H9 (cell line): ENCODE data around the gene NUDT4. TPM values are rescaled to one million over a fixed set of nuclear protein-coding genes. Genes with fewer than 3 reads are reported as not detected.

Source experiments
- DNase-seq: peaks from one replicate; pipeline ENCODE4 v3.0.0-alpha.2; 2017
- H2AFZ ChIP-seq: one replicate; pipeline ENCODE4 v1.6.1; 2013; ENCODE audit warnings: mild to moderate bottlenecking, low read length, control low read depth, moderate library complexity
- H2AK5ac ChIP-seq: 2 replicates; pipeline ENCODE4 v1.6.1; 2013; ENCODE audit warnings: low read length, control low read depth, mixed read lengths; ENCODE audit not compliant: insufficient read length
- H2BK120ac ChIP-seq: one replicate; pipeline ENCODE4 v1.6.1; 2013; ENCODE audit warnings: low read depth, mild to moderate bottlenecking, low read length, control low read depth, inconsistent platforms; ENCODE audit not compliant: poor library complexity, severe bottlenecking
- H2BK12ac ChIP-seq: 2 replicates; pipeline ENCODE4 v1.6.1; 2013; ENCODE audit warnings: low read length, control low read depth, mixed read lengths, low read depth; ENCODE audit not compliant: insufficient read length
- H2BK15ac ChIP-seq: 2 replicates; pipeline ENCODE4 v1.6.1; 2013; ENCODE audit warnings: low read depth, low read length, control low read depth
- H2BK20ac ChIP-seq: one replicate; pipeline ENCODE4 v1.6.1; 2013; ENCODE audit warnings: low read depth, mild to moderate bottlenecking, low read length, control low read depth, inconsistent platforms; ENCODE audit not compliant: poor library complexity, severe bottlenecking
- H2BK5ac ChIP-seq: 2 replicates; pipeline ENCODE4 v1.6.1; 2013; ENCODE audit warnings: low read length, control low read depth, mixed read lengths; ENCODE audit not compliant: insufficient read length
- H3K14ac ChIP-seq: 2 replicates; pipeline ENCODE4 v1.6.1; 2013; ENCODE audit warnings: low read length, control low read depth; ENCODE audit not compliant: insufficient read depth
- H3K18ac ChIP-seq: 2 replicates; pipeline ENCODE4 v1.6.1; 2013; ENCODE audit warnings: low read depth, mild to moderate bottlenecking, mixed read lengths, low read length, control low read depth; ENCODE audit not compliant: insufficient read length
- H3K23ac ChIP-seq: 2 replicates; pipeline ENCODE4 v1.6.1; 2013; ENCODE audit warnings: low read length, control low read depth, mixed read lengths, low read depth; ENCODE audit not compliant: insufficient read length
- H3K23me2 ChIP-seq: 2 replicates; pipeline ENCODE4 v1.6.1; 2013; ENCODE audit warnings: low read depth, mild to moderate bottlenecking, mixed read lengths, low read length, control low read depth; ENCODE audit not compliant: insufficient read length, poor library complexity, severe bottlenecking
- H3K27ac ChIP-seq: 2 replicates; pipeline ENCODE4 v1.5.1; 2013; ENCODE audit warnings: low read length, control low read depth, mixed read lengths, low read depth; ENCODE audit not compliant: insufficient read length
- H3K27me3 ChIP-seq: 2 replicates; pipeline ENCODE4 v1.6.1; 2013; ENCODE audit warnings: low read length, control low read depth, inconsistent platforms; ENCODE audit not compliant: insufficient read depth
- H3K4ac ChIP-seq: 2 replicates; pipeline ENCODE4 v1.6.1; 2013; ENCODE audit warnings: low read depth, mild to moderate bottlenecking, control low read depth, inconsistent platforms, low read length, moderate library complexity
- H3K4me1 ChIP-seq: 2 replicates; pipeline ENCODE4 v1.6.1; 2013; ENCODE audit warnings: low read length, control low read depth, inconsistent platforms; ENCODE audit not compliant: insufficient read depth
- H3K4me2 ChIP-seq: 2 replicates; pipeline ENCODE4 v1.6.1; 2013; ENCODE audit warnings: low read length, control low read depth, mixed read lengths; ENCODE audit not compliant: insufficient read length, insufficient read depth
- H3K56ac ChIP-seq: 2 replicates; pipeline ENCODE4 v1.6.1; 2013; ENCODE audit warnings: low read depth, mild to moderate bottlenecking, mixed read lengths, low read length, control low read depth; ENCODE audit not compliant: insufficient read length
- H3K79me1 ChIP-seq: 2 replicates; pipeline ENCODE4 v1.6.1; 2013; ENCODE audit warnings: low read depth, mild to moderate bottlenecking, moderate library complexity, low read length, control low read depth, inconsistent platforms; ENCODE audit not compliant: insufficient read depth, poor library complexity, severe bottlenecking
- H3K79me2 ChIP-seq: 2 replicates; pipeline ENCODE4 v1.6.1; 2013; ENCODE audit warnings: low read length, control low read depth, inconsistent platforms; ENCODE audit not compliant: insufficient read depth
- H3K9ac ChIP-seq: 2 replicates; pipeline ENCODE4 v1.6.1; 2013; ENCODE audit warnings: low read length, control low read depth, mixed read lengths; ENCODE audit not compliant: insufficient read length; ENCODE audit errors: extremely low read depth
- H3K9me3 ChIP-seq: one replicate; pipeline ENCODE4 v1.6.1; 2013; ENCODE audit warnings: low read depth, low read length, inconsistent platforms; ENCODE audit not compliant: control insufficient read depth
- H3T11ph ChIP-seq: one replicate; pipeline ENCODE4 v1.6.1; 2013; ENCODE audit warnings: mild to moderate bottlenecking, low read length, control low read depth, inconsistent platforms
- H4K20me1 ChIP-seq: one replicate; pipeline ENCODE4 v1.6.1; 2013; ENCODE audit not compliant: control insufficient read depth, insufficient read length, insufficient read depth
- H4K5ac ChIP-seq: 2 replicates; pipeline ENCODE4 v1.6.1; 2013; ENCODE audit warnings: low read depth, mild to moderate bottlenecking, mixed read lengths, low read length, control low read depth; ENCODE audit not compliant: insufficient read length
- H4K8ac ChIP-seq: replicated peaks from 2 replicates; pipeline ENCODE4 v1.6.1; 2013; ENCODE audit warnings: low read length, control low read depth, mixed read lengths, low read depth; ENCODE audit not compliant: insufficient read length
- H4K91ac ChIP-seq: 2 replicates; pipeline ENCODE4 v1.6.1; 2013; ENCODE audit warnings: low read depth, mild to moderate bottlenecking, moderate library complexity, mixed read lengths, low read length, control low read depth; ENCODE audit not compliant: insufficient read length
- H3K27ac Mint-ChIP-seq, 3 experiments: 2 replicates in 2 of 3; 3 replicates in 1 of 3; pipeline ENCODE4 v1.8.0; 2020 to 2021; ENCODE audit warnings: mixed read lengths in 3 of 3, mild to moderate bottlenecking in 1 of 3, moderate library complexity in 1 of 3
- H3K27me3 Mint-ChIP-seq: 2 replicates; pipeline ENCODE4 v1.8.0; 2021; ENCODE audit warnings: low read depth, mild to moderate bottlenecking, moderate library complexity, mixed read lengths
- H3K36me3 Mint-ChIP-seq, 3 experiments: 2 replicates in 2 of 3; 3 replicates in 1 of 3; pipeline ENCODE4 v1.8.0; 2020 to 2021; ENCODE audit warnings: low read depth in 3 of 3, mixed read lengths in 3 of 3; ENCODE audit not compliant: insufficient read depth in 1 of 3
- H3K4me1 Mint-ChIP-seq, 2 experiments: 2 replicates each; pipeline ENCODE4 v1.8.0; 2020; ENCODE audit warnings: mixed read lengths in 2 of 2
- H3K4me3 Mint-ChIP-seq, 2 experiments: 2 replicates in 1 of 2; 3 replicates in 1 of 2; pipeline ENCODE4 v1.8.0; 2020 to 2021; ENCODE audit warnings: mild to moderate bottlenecking in 2 of 2, mixed read lengths in 2 of 2, moderate library complexity in 1 of 2
- H3K9me3 Mint-ChIP-seq, 2 experiments: 2 replicates in 1 of 2; 3 replicates in 1 of 2; pipeline ENCODE4 v1.8.0; 2020; ENCODE audit warnings: mild to moderate bottlenecking in 2 of 2, mixed read lengths in 2 of 2, moderate library complexity in 1 of 2
- WGBS: extraction: QIAGEN DNeasy Blood & Tissue Kit; methylation state at CpG from one replicate; pipeline ENCODE4 v1.1.7; 2013; ENCODE audit warnings: missing lambda C conversion rate, low lambda C conversion rate, mixed read lengths; ENCODE audit not compliant: insufficient read length; ENCODE audit errors: extremely low coverage; 5-methylcytosine and 5-hydroxymethylcytosine counted together
- total RNA-seq: library from RNA; stranded (reverse); gene quantifications from 2 replicates; pipeline ENCODE4 v1.2.1, GENCODE V29; 2021
- TF ChIP-seq, protein P1 (sequence below): fragments of 200-600 bp; sonication (generic); conservative IDR thresholded peaks from 3 replicates; pipeline ENCODE4 v1.8.0; 2021; ENCODE audit warnings: antibody characterized with exemption, mild to moderate bottlenecking

The NUDT4 gene
- total RNA-seq, 1 experiment from 2014 or later, result 40.6 TPM

- H3K9me3 Mint-ChIP-seq, result no peaks in the 10 kb centered on the region
- Histone ChIP-seq H2AK5ac (no peak overlapping the region), H3K79me1 (peaks cover 7% of the 10 kb centered on the region), H4K8ac (no peak overlapping the region), H3K9me3 (no peaks in the 10 kb centered on the region), H3K23ac (no peak overlapping the region), H2BK20ac (no peak overlapping the region), H2BK15ac (no peak overlapping the region), H3K23me2 (no peaks in the 10 kb centered on the region), H3K79me2 (peaks cover 55% of the 10 kb centered on the region), H3K27ac (no peak overlapping the region), H2BK12ac (no peak overlapping the region), H3K9ac (no peak overlapping the region), H4K5ac (no peak overlapping the region), H2BK120ac (no peak overlapping the region), H3K18ac (no peak overlapping the region), H3T11ph (no peak overlapping the region), H3K4me1 (peaks cover 6% of the 10 kb centered on the region), H4K91ac (no peak overlapping the region), H3K14ac (no peak overlapping the region), H2BK5ac (no peak overlapping the region), H4K20me1 (no peaks in the 10 kb centered on the region), H3K56ac (no peak overlapping the region), H3K4ac (no peak overlapping the region), H2AFZ (no peak overlapping the region), H3K4me2 (no peak overlapping the region), H3K27me3 (no peaks in the 10 kb centered on the region)
- TF ChIP-seq, protein P1, sequence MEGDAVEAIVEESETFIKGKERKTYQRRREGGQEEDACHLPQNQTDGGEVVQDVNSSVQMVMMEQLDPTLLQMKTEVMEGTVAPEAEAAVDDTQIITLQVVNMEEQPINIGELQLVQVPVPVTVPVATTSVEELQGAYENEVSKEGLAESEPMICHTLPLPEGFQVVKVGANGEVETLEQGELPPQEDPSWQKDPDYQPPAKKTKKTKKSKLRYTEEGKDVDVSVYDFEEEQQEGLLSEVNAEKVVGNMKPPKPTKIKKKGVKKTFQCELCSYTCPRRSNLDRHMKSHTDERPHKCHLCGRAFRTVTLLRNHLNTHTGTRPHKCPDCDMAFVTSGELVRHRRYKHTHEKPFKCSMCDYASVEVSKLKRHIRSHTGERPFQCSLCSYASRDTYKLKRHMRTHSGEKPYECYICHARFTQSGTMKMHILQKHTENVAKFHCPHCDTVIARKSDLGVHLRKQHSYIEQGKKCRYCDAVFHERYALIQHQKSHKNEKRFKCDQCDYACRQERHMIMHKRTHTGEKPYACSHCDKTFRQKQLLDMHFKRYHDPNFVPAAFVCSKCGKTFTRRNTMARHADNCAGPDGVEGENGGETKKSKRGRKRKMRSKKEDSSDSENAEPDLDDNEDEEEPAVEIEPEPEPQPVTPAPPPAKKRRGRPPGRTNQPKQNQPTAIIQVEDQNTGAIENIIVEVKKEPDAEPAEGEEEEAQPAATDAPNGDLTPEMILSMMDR, result no peak
- no peak overlapping the region for H3K4me3 Mint-ChIP-seq
- H3K4me1 Mint-ChIP-seq, result peaks cover 54 to 64% of the 10 kb centered on the region in 2 experiments
- WGBS, result no CpG with 5 or more reads among the region's 2 CpGs
- H3K27ac Mint-ChIP-seq, result no peak overlapping the region
- no peaks in the 10 kb centered on the region for H3K36me3 Mint-ChIP-seq
- no peak for DNase-seq
- no peaks in the 10 kb centered on the region for H3K27me3 Mint-ChIP-seq
These were observed 44.3 kb downstream of the NUDT4 start for GRCh38 chr12:93422050-93422449.
